GM18505 (cell line): ENCODE data around the gene ABTB2.

Experiments
- ATAC-seq: cut with Tn5 transposase; IDR thresholded peaks from one replicate; pipeline ENCODE4 v1.9.1; 2021; ENCODE audit not compliant: unreplicated experiment
- POLR2A ChIP-seq: IDR thresholded peaks from 4 replicates; pipeline ENCODE4 v1.6.1; 2011; ENCODE audit warnings: borderline replicate concordance; ENCODE audit not compliant: insufficient read depth, insufficient read length; ENCODE audit errors: extremely low read depth

Gene ABTB2

DNA sequence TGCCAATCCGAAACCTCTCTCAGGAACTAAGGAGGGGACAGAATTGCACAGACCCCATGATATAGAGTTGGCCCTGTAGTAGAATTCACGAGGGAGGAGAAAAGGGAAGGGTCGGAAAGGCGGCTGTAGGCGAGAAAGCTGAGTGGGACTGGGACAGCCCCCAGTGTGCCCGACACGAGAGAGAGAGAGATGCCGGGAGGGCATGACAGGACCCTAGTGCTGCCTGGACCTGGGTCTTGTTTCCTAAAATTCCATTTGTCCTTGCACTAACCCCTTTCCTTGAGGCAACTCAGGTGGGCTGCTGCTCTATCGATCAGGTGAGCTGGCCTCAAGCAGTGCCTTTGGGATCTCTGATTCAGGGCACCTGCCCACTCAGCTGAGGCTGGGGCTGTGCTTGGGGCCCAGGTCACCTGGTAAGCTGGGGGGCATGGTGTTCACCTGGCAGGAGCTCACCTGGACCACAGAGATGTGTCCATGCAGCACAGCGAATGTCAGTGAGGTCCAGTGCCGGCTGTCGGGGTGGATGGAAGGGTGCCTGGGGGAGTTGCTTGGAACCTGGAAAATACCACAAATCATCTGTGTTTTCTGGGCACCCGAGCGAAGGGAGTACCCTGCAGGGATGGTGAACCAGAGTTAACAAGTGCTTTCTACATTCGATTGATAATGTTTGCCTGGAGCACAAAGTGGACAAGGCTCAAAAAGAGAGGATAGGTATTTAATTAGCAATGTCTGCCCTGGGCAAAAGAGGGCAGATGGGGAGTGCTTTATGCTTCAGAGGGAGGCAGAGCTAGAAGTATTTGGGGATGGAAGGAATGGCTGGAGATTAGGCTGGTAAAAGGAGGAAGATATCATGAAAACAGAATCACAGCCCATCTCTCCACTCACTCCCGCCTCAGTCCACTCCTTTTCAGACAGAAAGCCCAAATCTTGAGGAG is 190.7 kb downstream of the ABTB2 start:
- TF ChIP-seq POLR2A: no peak
- no peak for ATAC-seq

DNA sequence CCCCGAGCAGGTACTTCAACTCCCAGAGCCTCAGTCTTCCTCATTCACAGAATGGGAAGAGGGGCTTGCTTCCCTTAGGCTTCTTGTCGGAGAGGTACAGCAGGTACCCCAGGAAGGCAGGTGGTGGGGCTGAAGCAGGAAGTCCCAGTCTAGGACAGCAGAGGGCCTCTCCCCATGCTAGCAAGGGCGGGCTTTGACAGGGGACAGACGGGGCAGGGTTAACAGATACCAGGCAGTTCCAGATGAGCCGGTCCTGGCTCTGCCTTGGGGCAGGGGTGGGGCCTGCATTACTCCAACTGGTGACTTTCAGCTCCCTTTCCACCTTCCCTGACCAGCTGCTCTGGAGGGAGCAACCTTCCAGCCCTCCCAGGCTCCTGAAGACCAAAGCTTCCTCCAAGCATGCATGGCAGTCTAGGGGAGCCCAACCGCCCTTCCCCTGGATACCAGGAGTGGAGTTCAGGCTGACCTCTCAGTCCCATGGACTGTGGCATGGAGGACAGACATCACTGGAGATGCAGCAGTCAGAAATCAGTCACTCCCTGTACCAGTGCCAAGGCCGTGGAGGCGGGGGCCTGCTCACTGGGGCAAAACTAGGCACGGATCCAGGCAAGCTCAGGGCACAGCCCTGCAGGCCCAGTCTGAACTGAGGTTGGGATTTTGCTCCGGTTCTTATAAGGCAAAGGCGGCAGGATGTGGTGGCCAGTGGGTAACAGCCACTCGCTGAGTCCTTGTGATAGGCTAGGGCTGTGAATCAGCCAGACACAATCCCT is 191.8 kb downstream of the ABTB2 start:
- TF ChIP-seq POLR2A: no peak
- ATAC-seq: no peak

DNA sequence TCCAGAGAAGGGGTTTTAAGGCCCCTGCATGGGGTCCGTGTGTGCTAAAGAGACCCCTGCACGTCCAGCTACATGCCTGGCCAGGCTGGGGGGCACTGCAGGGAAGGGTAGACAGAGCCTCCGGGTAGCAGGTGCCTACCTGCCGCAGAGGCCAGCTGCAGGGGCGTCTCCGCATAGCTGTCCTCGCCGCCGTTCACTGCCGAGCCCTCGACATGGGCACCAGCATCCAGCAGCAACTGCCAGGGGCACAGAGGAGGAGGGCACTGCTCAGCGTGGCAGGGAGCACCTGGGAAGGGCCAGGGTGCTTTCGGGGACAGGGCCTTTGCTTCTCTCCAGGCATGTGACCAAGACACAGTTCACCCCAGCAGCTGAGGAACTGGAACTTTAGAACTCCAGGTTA is 192.7 kb downstream of the ABTB2 start:
- TF ChIP-seq POLR2A: no peak

DNA sequence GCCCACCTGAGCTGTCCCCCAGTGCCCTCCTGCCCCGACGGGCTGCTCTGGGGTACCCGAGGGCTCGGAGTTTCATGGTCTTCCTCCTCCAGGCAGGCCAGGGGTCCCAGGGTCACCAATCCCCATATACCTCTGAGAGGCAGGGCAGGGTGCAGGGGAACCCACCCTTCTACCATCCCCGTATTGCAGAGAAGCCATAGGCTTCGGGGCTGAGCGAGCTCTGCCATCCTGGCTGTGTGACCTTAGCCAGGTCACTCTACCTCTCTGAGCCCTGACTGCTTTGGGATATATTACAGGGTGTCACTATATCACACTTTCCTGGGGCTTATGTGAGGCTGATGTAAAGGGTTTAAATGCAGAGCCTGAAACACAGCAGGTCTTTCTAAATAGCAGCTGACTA is 195.0 kb downstream of the ABTB2 start:
- ATAC-seq: no peak
- no peak for TF ChIP-seq POLR2A

More for the DNA sequence above, 192.7 kb downstream of the ABTB2 start:
- no peak for ATAC-seq

DNA sequence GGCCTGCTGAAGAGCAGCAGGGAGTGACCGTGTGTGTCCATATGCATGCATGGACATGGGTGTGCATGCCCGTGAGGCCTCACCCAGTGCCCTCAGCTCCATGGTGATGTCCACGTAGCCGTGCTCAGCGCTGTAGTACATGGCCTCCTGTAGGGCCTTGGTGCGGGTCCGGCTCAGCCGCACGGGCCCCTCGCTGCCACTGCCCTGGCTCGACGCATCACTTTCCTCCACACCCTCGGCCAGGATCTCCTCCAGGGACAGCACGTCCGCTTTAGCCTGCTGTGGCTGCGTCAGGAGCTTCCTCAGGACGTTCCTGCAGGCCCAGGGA is 195.4 kb downstream of the ABTB2 start:
- no peak for ATAC-seq
- TF ChIP-seq POLR2A: no peak

DNA sequence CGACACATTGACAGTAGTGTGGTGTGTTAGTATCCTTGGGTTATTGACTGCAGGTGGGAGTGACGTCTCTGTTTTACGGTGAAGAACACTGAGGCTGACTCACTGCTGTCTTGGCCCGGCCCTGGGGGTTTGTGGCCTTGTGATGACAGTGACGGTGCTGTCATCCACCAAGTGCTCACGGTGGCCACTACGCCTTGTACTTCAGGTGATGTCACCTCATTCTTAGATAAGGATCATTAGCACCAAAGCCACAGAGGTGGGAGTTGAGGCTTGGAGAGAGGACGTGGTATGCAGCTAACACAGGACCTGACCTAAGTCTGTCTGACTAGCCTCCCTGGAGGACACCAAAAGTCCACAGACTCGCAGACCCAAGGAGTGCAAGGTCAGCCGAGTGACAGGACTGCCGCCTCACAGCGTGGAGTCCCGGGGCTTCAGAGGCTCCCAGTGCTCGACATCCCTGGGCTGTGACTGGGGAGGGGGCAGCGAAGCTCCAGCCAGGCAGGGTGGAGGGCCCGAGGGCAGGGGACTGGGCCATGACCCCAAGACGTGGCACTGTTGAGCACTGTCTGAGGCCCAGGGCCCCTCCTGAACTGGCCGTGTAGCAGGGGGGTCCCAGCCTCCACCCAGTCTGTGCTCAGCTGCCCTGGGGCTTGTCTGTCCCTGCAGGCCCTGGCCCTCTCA is 195.9 kb downstream of the ABTB2 start:
- no peak for ATAC-seq
- no peak for TF ChIP-seq POLR2A

DNA sequence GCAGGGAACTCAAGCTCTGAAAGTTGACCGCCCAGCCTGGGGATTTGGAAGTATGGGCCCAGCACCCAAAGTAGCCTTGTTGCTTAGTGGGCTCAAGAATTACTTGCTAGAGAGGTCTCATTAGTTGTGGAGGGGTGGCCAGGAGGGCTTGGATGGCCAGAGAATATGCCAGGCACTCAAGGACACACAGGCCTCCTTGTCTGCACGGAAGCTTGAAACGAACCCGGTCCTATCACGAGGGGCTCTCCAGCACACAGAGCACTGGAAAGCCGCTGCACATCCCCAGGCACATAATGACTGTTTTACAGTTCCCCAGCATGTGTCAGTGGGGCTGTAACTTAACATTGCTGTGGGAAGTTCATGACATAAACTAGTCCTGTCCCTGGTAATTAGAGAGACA is 196.4 kb downstream of the ABTB2 start:
- no peak for TF ChIP-seq POLR2A
- ATAC-seq: no peak

DNA sequence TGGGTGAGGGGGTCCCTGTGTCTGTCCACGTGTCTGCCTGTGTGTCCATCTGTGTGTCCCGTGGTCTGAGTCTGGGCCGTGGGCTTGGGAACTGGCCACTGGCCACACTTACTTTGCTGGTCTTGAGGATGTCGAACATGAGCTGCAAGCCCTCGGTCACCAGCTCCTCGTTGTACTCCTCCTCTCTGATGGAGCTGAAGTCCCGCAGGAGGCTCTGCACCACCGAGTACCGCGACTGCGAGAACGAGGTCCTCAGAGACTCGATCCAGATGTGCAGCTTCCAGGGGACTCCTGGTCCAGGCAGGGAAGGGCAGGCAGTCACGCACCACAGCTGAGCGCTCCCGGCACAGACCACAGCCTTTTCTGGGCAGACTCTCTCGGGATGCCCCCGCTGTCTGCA is 197.0 kb downstream of the ABTB2 start:
- no peak for TF ChIP-seq POLR2A
- ATAC-seq: no peak

DNA sequence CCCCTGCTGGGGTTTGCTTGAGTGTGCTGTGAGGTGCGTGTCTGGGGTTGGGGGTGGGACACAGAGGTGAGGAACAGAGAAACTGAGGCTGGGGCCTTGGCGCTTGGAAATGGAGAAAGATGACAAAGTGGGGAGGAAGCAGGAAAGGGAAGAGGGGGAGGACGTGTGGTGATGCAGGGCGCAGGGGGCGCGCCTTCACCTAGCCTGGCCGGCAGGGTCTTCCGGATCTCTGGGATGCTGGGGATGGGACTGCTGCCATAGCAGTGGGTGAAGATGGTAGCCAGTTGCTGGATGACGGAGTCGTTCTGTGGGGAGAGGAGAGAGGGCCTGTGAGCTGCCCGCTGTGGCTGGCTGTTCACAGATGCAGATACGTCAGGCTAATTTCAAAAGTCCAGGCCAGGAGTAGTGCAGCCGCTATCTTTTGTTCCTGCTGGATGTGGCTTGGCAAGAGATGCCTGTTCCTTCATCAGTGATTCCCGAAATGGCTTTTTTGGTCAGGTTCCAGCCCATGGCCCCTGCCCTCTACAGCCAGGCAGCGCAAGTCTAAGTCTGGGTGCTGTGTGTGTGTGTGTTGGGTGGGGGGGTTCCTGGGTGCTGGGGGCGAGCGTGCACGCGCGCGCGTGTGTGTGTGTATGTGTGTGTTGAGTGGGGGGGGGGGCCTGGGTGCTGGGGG is 197.6 kb downstream of the ABTB2 start:
- no peak for ATAC-seq
- no peak for TF ChIP-seq POLR2A

DNA sequence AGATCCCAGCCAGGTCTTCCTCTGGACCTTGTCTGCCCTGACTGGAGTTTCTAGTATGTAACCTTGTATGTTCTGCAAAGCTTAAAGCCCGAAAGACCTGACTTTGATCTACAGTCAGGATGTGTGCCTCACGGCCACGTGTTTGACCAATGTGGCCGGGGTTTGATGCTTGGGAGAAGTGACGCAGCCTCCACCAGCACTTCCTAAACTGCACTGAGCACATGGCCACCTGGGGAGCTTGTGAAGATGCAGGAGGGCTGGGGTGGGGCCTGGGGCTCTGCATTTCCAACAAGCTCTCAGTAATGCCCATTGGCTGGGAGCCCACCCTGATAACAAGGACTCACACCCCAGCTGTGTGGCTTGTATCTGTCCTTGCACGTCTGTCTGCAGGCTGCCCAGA is 199.1 kb downstream of the ABTB2 start:
- no peak for TF ChIP-seq POLR2A
- ATAC-seq: no peak

DNA sequence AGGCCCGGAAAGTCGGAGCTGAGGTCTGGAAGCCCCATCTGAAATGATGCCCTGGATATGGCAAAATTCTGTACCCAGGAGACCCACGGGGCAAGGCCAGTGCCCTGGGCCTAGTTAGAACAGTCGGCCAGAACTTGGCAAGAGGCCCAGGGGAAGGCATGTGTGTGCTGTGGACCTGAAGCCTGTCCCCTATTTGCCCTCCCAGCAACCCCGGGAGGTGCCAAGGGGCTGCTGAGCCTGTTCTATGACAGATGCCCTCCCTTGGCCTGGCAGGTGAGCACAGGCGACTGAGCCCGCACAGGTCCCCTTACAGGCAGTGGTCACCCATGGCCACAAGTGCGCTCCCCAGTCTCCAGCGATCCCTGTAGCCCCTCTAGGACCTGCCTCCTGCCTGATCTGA is 200.6 kb downstream of the ABTB2 start:
- no peak for TF ChIP-seq POLR2A
- no peak for ATAC-seq

DNA sequence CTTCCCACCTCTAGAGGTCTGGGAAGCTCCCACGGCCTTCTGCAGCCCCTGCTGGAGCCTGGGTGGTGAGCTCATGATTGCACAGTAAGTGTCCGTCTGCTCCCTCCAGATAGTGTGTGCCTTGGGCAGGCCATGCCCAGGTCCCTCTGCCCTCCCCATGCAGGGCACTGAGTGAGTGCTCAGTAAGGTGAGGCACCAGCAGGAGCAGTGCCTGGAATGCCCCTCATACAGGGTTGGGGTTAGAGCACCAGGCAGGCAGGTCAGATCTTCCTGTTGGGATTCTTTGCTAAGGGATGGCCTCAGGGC is 202.1 kb downstream of the ABTB2 start:
- no peak for ATAC-seq
- no peak for TF ChIP-seq POLR2A

DNA sequence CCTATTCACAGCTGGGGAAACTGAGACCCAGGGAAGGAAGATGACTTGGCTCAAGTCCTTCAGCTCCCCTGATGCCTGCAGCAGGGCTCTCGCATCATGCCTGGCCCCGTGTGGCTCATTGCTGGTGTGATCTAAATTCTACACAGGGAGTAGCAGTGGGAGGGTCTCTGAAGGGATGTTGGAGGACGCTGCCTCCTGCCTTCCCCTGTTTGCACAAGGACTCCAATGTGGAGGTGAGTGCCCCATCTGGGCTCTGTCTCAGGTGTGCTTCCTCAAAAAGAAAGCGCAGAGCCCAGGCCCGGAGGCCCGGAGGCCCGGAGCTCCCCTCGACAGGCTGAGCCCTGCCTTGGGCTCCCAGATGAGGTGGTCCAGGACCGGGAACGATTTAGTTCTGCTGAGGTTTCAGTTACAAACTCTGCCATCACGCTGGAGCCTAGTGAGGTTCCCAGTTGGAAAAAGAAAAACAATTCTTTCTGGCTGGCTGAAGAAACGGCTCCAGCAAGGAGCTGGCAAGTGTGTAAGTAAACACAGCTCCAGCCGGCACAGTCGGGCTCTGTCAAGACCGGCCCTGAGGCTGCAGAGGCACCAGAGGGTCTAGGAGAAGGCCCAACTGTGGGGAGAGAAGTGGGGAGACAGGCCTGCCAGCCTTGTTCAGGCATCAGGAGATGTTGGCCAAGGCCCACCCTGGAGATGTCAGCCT is 202.6 kb downstream of the ABTB2 start:
- ATAC-seq: no peak
- TF ChIP-seq POLR2A: no peak
